Panc1 (cell line): ENCODE measurements around the gene COL4A4.

Experiments used
- POLR2AphosphoS5 ChIP-seq: IDR thresholded peaks from 2 replicates; pipeline ENCODE4 v1.6.1; 2012; ENCODE audit warnings: mild to moderate bottlenecking, low read depth, low read length, moderate library complexity
- REST ChIP-seq, 2 experiments: IDR thresholded peaks; 2 replicates each; pipeline ENCODE4 v1.6.1; 2011 to 2012; ENCODE audit warnings: low read depth in 2 of 2, control low read depth in 1 of 2, low read length in 1 of 2, mild to moderate bottlenecking in 1 of 2, moderate library complexity in 1 of 2; ENCODE audit not compliant: insufficient read depth in 1 of 2
- TCF7L2 ChIP-seq: IDR thresholded peaks from 2 replicates; pipeline ENCODE4 v1.6.1; 2011; ENCODE audit warnings: mild to moderate bottlenecking, low read depth, low read length, inconsistent platforms
- TF ChIP-seq, protein P1 (sequence below): fragments of 450-650 bp; IDR thresholded peaks from 2 replicates; pipeline ENCODE4 v1.5.1; 2017; ENCODE audit warnings: mild to moderate bottlenecking

DNA sequence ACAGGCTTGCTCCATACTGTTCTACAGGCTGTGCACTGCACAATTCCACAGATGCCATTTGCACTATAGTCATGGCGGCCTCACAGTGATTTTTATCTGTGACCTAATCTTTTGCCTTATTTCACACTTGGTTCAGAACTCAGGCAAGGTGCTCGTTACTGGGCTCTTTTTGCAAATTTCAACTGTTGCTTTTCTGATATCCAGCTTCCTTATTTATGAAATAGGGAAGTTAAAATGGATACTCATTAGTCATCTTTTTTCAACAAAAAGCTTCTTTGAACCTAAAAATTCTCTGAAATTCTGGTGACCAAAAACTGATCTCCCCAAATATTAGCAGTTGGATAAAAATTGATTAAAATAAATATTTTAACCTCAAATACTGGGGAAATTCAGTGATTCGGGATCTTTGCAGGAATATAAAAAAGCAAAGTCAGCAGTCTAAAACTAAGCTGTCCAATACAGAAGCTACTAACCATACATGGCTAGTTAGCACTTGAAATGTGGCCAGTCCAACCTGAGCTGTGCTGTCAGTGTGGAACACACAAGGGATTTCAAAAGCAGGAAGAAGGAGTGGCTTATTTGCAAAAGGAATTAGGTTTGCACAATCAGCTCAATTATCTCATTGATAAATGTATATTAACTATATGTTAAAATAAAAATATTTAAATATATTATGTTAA lies 134.4 kb downstream of the COL4A4 start:
- TF ChIP-seq, protein P1, sequence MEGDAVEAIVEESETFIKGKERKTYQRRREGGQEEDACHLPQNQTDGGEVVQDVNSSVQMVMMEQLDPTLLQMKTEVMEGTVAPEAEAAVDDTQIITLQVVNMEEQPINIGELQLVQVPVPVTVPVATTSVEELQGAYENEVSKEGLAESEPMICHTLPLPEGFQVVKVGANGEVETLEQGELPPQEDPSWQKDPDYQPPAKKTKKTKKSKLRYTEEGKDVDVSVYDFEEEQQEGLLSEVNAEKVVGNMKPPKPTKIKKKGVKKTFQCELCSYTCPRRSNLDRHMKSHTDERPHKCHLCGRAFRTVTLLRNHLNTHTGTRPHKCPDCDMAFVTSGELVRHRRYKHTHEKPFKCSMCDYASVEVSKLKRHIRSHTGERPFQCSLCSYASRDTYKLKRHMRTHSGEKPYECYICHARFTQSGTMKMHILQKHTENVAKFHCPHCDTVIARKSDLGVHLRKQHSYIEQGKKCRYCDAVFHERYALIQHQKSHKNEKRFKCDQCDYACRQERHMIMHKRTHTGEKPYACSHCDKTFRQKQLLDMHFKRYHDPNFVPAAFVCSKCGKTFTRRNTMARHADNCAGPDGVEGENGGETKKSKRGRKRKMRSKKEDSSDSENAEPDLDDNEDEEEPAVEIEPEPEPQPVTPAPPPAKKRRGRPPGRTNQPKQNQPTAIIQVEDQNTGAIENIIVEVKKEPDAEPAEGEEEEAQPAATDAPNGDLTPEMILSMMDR, result no peak
- TF ChIP-seq POLR2AphosphoS5 (no peak), TCF7L2 (no peak), REST (IDR thresholded peaks at IDR 0.05; ENCODE audit: insufficient read depth in 1 of 2, low read depth in 2 of 2, low read length in 1 of 2) (no peak)
